ENCODE results near the gene UTRN. TPM values are rescaled to one million over a fixed set of nuclear protein-coding genes. Genes with fewer than 3 reads are reported as not detected.

Gene UTRN
- total RNA-seq, 1 donor from 2014 or later = 116 TPM

DNA sequence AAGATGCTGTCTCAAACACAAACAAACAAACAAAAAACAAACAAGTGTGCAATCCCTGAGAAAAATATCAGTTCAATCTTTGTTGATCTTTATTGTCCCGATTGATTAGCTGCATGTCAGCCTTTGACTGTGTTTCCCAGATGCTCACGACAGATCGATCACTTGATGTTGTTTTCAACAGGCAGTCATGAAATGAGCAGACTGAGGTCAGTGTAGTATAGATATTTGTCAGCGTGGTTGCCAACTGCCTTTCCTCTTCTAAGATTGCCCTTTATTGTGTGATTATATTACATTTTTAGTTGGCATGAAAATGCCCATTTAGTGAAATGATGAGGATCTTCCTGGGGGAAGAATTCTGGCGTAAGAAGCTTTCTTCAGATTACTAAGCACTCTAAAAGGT lies 25.6 kb downstream of the UTRN start:
- intact Hi-C loops (cut with micrococcal nuclease) = loop anchor here (2.0 kb wide), 1 partner anchor 34 kb away; no protein-coding TSS in a partner anchor

DNA sequence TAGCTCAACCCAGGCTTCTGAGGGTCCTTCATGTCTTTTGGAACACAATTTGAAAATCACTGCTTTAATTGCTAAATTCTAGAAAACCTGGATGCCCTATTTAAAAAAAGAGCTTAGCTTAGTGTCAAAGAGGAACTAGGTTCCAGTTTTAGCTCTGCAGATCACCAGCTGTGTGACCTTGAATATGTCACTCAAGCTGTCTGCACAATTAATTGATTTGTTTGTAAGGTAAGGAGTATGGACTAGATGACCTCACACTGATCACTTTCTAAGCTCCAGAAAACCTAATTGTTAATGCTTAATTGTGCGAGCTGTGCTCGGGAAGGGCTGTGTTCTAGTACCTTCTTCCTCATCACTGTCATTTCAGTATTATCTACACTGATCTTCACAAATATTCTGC lies 26.2 kb downstream of the UTRN start:
- intact Hi-C loops (cut with micrococcal nuclease) = loop anchor here (2.0 kb wide), 1 partner anchor 33 kb away; no protein-coding TSS in a partner anchor

DNA sequence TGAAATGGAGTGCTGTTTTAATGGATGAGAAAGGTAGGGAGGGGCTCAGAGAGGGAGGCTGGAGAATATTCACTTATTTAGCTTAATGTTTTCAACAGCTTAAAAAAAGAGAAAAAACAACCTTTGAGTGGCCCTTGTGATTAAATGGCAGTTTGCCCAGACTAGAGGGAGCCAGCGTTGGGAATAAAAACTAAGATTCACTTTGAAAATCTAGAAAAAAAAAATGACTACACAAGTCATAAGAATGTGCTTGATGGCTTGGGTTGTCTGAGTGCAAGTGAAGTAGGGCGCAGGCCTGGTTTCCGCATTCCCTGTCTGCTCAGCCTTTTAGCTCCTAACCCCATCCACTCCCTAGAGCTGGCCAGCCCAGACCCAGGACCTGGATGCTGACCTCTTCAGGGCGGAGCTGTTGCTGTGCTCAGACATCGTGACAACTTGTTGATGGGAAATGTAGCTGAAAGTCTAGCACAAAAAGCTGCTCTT lies 28.9 kb downstream of the UTRN start:
- intact Hi-C loops (cut with micrococcal nuclease) = no loop called here

DNA sequence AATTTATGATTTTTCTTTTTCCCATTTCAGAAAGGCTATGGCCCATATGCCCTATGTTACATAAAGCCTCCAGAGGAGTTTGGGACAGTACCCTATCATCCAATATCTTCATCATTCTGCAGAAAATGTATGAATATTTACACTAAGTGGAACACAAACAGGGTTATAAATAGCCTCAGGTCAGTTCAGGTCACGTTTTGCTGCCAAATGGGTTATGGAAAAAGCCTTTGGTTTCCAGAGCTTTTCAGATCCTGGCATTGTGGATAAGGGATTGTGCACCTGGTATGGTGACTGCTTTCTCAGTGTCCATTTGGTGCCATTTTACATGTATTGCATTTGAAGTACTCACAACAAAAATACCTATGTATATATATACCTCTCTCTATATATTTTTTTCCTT lies 29.4 kb downstream of the UTRN start:
- intact Hi-C loops (cut with micrococcal nuclease) = no loop called here

DNA sequence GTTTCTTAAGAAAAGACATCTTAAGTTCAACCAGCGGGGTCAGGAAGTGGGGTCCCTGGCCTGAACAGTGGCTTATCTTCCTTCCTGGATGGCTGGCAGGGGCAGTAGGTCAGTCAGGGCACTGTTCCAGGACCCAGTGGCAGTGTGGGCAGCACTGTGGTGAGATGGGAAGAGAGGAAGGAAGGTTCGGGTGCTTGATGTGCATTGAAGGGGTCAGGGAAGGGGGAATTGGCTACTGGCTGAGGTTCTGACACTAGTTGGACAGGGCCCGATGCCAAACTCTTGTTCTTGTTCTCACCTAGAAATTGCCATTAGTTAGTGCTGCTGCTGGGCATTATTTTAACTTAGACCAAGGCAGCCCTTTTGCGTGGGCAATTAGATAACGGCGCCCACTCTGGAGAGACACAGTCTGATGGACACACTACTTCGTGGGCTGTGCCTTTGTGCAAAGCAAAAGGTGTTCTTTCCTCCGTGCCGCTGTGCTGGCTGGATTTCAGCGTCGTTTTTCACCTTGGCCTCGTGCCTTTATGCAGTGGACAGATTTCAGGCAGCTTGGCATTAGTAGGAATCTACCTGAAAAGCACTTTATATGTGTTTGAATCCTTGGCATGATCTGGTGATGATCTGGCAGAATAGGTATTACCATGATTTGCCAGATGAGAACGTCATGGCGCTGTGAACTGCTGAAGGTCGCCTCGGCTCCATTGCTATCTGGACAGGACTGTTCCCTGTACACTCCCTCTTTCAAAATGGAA lies 30.3 kb downstream of the UTRN start:
- intact Hi-C loops (cut with micrococcal nuclease) = no loop called here

DNA sequence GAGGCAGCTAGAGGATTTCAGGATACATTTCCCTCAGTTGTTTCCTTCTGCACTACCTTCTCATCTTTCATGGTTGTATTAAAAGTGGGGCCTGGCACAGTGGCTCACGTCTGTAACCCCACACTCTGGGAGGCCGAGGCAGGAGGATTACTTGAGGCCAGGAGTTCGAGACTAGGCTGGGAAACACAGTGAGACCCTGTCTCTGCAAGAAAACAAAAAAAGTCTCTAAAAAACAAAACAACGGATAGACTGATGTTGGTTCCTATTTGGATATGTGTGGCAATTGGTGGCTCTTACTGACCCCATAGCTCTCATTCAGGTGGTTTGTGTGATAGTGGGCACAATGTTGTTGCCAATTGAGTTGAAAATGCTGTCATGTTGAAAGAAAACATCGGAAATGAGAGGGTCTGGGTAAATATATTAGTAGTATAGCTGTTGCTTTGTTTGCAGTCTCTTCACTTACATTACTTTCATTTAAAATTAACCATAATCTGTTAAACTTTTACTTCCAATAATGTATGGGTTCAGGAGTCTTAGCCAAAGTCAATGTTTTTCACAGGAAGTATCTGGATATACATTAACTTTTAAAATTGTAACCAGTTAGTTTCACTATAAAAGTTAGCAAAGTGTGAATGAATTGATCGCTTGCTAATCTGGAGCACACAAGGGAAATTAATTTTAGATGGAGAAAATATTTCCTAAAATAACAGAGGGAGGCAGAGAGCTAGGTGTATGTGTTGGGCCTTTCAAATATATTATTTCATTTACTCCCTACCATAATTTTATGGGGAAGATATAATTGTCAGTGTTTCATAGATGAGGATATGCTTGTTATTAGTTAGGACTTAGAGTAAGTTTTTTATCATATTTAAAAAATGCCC lies 31.1 kb downstream of the UTRN start:
- intact Hi-C loops (cut with micrococcal nuclease) = no loop called here

DNA sequence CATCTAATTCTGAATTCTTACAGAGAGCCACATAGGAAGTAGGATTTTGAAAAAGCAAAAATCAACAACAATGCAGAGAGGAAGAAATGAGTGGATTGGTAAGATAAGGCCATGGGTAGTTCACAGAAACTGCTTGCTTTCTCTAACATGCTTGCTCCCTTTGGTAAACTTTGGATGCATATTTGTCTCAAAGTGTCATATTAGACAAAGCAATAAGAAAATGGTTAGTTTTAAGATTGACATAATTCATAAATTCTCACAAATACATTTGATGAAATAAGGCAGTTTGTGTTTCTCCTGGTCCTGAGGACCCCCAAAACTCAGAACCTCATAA lies 31.7 kb downstream of the UTRN start:
- intact Hi-C loops (cut with micrococcal nuclease) = no loop called here

DNA sequence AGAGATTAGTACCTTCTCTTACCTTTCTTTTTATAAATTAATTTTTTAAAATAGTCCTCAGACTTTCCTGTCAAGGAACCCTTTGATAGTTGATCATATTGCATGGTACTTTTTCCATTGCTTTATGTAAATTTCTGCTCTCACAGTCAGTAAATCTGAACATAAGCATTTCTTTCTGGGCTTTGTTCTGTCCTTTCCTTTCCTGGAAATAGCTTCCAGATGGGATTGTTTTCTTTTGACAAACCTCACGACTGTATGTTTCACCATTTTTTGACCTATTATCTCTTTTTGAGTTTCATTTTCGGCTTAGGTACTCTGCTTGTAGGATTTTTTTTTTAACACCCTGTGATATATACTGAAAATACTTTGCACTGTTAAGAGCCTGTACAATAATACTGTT lies 32.6 kb downstream of the UTRN start:
- intact Hi-C loops (cut with micrococcal nuclease) = no loop called here

DNA sequence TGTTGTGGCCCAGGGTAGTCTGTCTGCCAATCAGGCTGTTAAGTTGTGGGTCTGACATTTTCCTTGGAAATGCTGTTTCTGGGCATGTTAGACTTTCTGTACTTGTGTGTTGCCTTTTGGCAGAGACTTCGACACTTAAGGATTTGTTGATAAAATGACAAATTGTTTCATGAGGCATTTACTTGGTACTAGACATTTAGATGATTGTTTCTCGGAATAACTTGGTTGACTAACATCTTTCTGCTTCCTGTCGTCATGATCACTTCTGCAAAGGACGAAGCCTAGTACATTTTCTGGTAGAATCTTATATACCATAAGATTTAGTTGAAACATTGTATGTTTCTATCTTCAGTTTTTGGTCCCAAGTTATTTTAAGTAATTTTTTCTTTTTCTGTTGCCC lies 34.1 kb downstream of the UTRN start:
- intact Hi-C loops (cut with micrococcal nuclease) = no loop called here

DNA sequence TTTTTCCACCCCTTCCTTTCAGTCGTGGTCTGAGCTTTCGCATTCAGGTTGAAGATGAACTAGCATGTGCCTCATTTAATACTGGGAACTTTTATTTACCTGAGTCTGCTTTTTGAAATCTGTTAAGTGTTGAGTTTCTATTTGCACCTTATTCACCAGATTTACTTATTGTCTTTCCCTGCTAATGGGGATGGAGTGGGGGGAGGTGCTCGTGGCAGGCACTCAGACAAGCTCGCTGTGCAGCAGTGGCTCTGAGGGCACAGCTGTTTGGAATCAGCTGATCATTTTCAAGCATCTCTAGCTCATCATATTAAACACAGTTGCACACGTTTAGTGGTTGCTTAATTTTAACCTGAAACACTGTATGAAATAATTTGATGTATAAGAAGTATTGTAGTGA lies 35.6 kb downstream of the UTRN start:
- intact Hi-C loops (cut with micrococcal nuclease) = no loop called here

DNA sequence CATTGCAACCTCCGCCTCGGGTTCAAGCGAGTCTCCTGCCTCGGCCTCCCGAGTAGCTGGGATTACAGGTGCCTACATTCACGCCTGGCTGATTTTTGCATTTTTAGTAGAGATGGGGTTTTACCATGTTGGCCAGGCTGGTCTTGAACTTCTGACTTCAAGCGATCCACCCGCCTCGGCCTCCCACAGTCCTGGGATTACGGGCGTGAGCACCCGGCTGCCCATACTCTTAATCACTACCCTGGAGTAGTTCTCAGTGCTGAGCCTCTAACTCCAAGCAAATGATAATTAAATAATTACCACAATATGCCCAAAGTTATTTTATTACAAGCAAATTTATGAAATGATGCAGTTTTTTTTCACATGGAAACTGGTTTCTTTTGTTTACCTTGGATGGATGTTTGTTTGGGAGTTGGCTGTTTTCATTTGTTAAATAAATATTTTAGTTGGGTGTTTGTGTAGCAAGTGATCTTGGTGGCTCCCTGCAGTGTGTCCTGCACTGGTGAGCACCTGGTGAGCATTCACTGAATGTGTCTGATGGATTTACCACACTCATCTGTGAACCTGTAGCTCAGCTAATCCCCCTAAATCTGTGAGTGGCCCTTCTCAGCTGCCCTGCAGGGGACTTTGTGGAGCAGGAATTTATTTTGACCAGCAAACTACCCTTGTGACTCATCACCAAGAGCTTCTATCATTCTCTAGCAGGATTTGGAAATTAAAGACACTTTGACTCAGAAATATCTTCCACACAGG lies 36.9 kb downstream of the UTRN start:
- intact Hi-C loops (cut with micrococcal nuclease) = no loop called here

DNA sequence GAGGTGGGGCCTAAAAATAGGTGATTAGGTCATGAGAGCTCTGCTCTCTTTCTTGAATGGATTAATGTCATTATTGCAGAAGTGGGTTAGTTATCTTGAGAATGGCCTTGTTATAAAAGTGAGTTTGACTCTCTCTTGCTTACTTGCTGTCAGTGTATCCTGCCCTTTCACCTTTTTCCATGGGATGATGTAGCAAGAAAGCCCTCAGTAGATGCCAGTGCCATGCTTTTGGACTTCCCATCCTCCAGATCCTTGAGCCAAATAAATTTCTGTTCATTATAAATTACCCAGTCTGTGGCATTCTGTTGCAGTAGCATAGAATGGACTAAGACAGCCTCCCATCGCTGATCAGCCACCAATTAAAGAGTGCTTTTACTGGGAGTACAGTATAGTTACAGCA lies 40.1 kb downstream of the UTRN start:
- intact Hi-C loops (cut with micrococcal nuclease) = no loop called here

DNA sequence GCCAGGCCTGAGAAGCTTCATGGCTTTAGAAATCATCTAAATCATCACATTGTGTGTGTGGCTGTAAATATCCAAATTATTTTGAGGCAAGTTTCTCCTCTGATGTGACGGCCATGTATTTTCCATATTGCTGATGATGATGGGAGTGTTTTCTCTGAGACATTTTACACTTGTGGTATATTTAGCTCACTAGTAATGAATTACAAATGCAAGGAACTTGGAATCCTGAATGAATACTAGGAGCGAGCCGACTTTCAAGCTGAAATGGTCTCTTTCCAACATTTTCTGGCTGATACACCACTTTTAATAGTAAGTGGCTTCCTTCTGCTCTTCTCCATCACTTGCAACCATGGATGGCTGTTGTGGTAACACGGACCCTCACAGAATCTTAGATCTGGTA lies 41.3 kb downstream of the UTRN start:
- intact Hi-C loops (cut with micrococcal nuclease) = no loop called here

DNA sequence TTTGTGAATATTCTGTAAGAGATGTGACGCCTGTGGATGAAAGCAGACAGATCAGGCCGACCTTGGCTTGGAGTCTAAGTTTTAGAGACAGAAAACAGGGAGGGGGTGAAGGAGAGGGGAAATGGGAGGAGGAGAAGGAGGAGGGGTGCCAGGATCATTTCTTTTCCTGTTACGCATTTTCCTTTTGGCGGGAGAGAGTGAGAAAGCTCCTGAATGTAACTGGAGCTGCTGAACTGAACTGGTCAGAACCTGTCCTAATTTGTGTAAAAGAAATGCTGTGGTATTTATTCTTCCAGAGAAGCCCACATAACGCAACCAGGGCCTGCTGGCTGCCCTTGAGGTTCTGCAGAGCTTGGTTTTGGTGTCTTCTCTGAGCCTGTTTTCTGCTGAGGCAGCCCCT lies 41.9 kb downstream of the UTRN start:
- intact Hi-C loops (cut with micrococcal nuclease) = no loop called here

DNA sequence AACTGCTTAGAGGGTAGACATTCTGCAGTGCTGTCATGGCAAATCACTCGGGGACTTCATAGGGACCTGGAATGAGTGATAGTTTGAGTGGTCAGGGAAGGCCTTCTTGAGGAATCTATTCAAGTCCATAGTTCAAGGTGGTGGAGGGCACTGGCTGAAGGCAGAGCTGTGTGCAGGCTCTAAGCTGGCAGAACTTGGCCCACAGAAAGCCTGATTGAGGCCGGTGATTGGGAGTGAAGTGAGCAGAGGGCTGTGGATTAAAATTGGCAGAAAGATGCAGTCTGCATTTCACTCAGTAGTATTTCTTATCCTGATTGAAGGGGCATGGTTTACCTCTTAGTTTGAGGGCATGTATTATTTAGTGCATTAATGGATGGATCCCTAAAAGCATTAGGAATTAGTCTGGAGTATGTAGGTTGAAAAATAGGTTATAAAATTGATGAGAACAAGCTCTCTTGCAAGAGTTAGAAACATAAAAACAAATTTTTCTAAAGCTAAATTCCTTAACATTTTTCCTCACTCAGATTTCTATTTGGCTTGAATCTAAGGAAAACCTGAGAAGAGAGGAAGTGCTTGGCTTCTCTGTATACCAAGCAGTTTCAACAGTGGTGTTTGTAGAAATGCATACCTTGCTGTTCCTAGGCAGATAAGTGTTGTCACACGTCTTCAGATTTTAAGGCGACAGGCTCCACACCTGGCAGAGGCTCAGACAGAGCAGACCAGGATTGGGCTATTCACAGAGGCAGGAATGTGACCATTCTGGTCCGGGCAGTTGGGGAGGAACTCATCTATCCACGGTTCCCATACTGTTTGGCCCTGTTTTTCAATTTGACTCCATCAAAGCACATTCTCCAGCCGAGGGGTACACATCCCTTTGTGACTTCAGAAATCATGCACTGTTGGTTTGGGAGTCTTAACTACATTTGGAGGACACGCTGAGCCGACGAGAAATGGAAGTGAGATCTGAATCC lies 45.2 kb downstream of the UTRN start:
- intact Hi-C loops (cut with micrococcal nuclease) = no loop called here

DNA sequence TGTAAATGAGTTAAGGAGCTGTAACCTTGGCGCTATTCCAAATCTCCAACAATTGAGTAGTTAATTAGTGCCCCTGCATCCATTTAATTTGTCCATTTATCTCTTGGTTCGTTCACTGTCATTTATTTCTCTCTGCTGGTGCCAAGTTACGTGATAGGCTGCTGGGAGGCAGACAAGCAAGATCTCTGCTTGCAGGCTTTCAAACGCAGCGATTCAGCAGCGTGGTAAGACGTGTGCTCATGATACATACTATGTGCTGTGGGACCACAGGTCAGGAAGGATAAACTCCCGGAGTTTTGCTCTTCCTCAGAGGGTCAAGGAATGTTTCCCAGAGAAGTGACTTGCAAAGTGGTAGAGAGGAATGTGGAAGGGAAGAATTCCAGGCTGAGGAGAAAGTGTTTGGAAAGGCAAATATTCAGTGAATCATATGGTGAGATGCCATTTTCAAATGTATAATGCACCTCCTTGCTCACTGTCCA lies 46.4 kb downstream of the UTRN start:
- intact Hi-C loops (cut with micrococcal nuclease) = no loop called here

DNA sequence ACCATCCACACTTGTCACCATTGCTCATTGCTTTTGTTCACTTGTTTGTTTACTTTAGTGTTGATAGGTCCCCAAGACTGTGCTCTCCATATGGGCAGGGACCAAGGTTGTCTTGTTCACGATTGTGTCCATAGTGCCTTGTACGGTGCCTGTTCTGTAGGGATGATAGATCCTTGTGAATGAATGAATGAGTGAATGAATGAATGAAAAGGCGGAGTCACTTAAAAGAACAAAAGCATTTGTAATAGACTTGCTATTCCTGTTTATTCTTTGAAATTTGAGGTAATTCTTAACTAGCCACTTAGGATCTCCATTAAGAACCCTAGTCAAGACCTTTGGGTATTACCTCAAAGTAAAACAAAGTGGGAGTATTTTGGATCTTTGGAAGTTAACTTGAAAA lies 47.0 kb downstream of the UTRN start:
- intact Hi-C loops (cut with micrococcal nuclease) = no loop called here

DNA sequence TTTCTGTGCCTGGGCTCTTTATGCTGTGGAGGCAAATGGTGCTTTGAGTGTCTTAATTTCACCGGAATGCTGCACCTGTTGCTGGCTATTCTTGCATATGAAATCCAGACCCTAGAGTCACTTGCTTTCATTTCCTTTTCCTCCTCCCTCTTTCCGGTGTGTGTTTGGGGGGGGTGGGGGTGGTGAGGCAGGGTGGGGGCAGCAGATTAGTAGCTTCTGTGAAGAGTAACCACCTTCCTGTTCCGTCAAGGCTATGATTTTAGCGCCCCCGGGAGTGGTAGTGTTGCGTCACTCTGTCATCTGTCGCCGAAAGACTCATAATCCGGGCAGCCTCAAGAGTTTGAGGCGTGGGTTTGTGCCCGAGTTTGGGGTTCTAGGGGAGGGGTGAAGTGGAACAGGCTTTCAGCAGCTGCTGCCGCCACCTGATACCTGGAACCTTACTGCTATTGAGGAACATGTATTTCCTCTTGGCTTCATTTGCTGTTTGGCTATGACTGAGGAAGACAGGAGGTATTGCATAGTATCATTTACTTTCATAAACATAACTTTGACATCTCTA lies 49.1 kb downstream of the UTRN start:
- intact Hi-C loops (cut with micrococcal nuclease) = loop anchor here (1.0 to 2.0 kb wide), 4 partner anchors 9 to 118 kb away; partner anchors contain the start of gene UTRN

Measured in T-helper 2 cell treated with Interferon-gamma antibody and Interleukin-4, amounts not matched to agents 100 ng/mL and 5 ng/mL, for 36 hours (primary cell).